Uterus (tissue), 2 donors: ENCODE measurements around the gene STH.

Source experiments
- POLR2A ChIP-seq, 2 donors: fragments of 450-650 bp; IDR thresholded peaks; one replicate each; pipeline ENCODE4 v1.6.1; 2016; ENCODE audit warnings: antibody characterized with exemption in 2 of 2, mild to moderate bottlenecking in 1 of 2, moderate library complexity in 1 of 2
- TF ChIP-seq, protein P1 (sequence below), 4 experiments: fragments of 200-600 bp in 2 of 4; fragments of 450-650 bp in 2 of 4; sonication (generic) in 2 of 4; IDR thresholded peaks; one replicate each; pipeline ENCODE4 v1.5.1; 2016 to 2019; ENCODE audit warnings: antibody characterized with exemption in 4 of 4, mild to moderate bottlenecking in 2 of 4, moderate library complexity in 1 of 4

DNA sequence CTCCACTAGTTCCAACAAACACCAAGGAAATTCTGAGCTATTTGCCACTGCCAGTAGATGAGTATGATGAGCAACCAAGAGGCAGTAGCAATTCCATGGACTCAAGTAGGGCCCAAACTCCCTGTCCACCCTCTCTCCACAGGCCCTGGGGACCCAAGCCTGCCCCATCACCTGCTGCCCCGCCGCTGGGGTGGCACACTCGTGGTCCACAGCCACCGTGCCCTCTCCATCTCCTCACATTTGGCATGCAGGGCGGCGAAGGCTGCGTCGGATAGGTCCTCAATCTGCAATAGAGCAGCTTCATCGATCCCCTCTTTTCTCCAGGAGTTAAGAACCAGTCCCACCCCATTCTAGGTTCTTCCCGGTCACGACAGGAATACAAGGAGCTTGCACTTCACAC lies 33.9 kb downstream of the STH start:
- TF ChIP-seq, protein P1, sequence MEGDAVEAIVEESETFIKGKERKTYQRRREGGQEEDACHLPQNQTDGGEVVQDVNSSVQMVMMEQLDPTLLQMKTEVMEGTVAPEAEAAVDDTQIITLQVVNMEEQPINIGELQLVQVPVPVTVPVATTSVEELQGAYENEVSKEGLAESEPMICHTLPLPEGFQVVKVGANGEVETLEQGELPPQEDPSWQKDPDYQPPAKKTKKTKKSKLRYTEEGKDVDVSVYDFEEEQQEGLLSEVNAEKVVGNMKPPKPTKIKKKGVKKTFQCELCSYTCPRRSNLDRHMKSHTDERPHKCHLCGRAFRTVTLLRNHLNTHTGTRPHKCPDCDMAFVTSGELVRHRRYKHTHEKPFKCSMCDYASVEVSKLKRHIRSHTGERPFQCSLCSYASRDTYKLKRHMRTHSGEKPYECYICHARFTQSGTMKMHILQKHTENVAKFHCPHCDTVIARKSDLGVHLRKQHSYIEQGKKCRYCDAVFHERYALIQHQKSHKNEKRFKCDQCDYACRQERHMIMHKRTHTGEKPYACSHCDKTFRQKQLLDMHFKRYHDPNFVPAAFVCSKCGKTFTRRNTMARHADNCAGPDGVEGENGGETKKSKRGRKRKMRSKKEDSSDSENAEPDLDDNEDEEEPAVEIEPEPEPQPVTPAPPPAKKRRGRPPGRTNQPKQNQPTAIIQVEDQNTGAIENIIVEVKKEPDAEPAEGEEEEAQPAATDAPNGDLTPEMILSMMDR (IDR thresholded peaks at IDR 0.05), result no peak
- no peak for TF ChIP-seq POLR2A (IDR thresholded peaks at IDR 0.05)
